Activated CD8-positive, alpha-beta T cell treated with anti-CD3 and anti-CD28 coated beads for 36 hours (primary cell): ENCODE measurements around the gene NUP188. TPM values are rescaled to one million over a fixed set of nuclear protein-coding genes. Genes with fewer than 3 reads are reported as not detected.
A peak's percentile ranks its signal among the peaks of the same experiment; 100 is the strongest.

Experiments used
- ATAC-seq: fragments of 200-7000 bp; cut with Tn5 transposase; one replicate; pipeline ENCODE4 v1.10.0; 2021; ENCODE audit warnings: mild to moderate bottlenecking, moderate library complexity
- CTCF ChIA-PET: fragments of 350-600 bp; sonication (Branson Sonifier 250); formaldehyde crosslinking; loops from one replicate; lab custom pipeline; 2021; ENCODE audit warnings: antibody characterized with exemption; lab: Charles Lee
- POLR2A ChIA-PET: fragments of 350-600 bp; sonication (Branson Sonifier 250); formaldehyde crosslinking; loops from one replicate; lab custom pipeline; 2021; ENCODE audit warnings: antibody characterized with exemption; lab: Charles Lee
- DNase-seq: peaks from one replicate; pipeline ENCODE4 v3.0.0-alpha.2; 2020
- H3K27ac Mint-ChIP-seq: one replicate; pipeline ENCODE4 v1.8.0; 2021; ENCODE audit warnings: mild to moderate bottlenecking, mixed read lengths
- H3K27me3 Mint-ChIP-seq: one replicate; pipeline ENCODE4 v1.8.0; 2021; ENCODE audit warnings: mixed read lengths
- H3K36me3 Mint-ChIP-seq: one replicate; pipeline ENCODE4 v1.8.0; 2021; ENCODE audit warnings: low read depth, mixed read lengths
- H3K4me1 Mint-ChIP-seq: one replicate; pipeline ENCODE4 v1.8.0; 2021; ENCODE audit warnings: low read depth, mixed read lengths
- H3K4me3 Mint-ChIP-seq: one replicate; pipeline ENCODE4 v1.8.0; 2021; ENCODE audit warnings: mild to moderate bottlenecking, moderate library complexity, mixed read lengths
- H3K9me3 Mint-ChIP-seq: one replicate; pipeline ENCODE4 v1.8.0; 2021; ENCODE audit warnings: mixed read lengths
- CTCF ChIP-seq: fragments of 200-600 bp; IDR thresholded peaks from one replicate; pipeline ENCODE4 v1.8.0; 2022; ENCODE audit warnings: antibody characterized with exemption, mild to moderate bottlenecking
- intact Hi-C: fragments of 100-400 bp; cut with micrococcal nuclease; formaldehyde crosslinking; loops from one replicate; pipeline ENCODE4 v1.10.0; 2022
- total RNA-seq, 2 experiments: library from RNA; stranded (reverse); gene quantifications; one replicate each; pipeline ENCODE4 v1.2.3, GENCODE V29; 2021

Gene NUP188
- total RNA-seq, 2 experiments from 2014 or later: 96.2 to 110 TPM

- ChIA-PET POLR2A (interaction anchor here (0.6 to 2.0 kb wide), 4 partner anchors 9 to 246 kb away, joined by 3 to 15 read pairs (median 8); partner anchors contain the start of genes DYNC2I2, KYAT1 and LRRC8A), CTCF (no interaction called here)
- ATAC-seq (peak; percentile 1), DNase-seq (no peak)
- Mint-ChIP-seq H3K27me3 (no peaks in the 10 kb centered on the region), H3K27ac (peak overlapping the region; percentile 91), H3K36me3 (peaks cover 14% of the 10 kb centered on the region), H3K9me3 (no peaks in the 10 kb centered on the region), H3K4me1 (peaks cover 60% of the 10 kb centered on the region), H3K4me3 (no peak overlapping the region)
- no peak for TF ChIP-seq CTCF
- intact Hi-C loops: no loop called here
Observed at GRCh38 chr9:128903079-128903461, 44.4 kb upstream of the NUP188 start.

GRCh38 chr9:128903871-128904620, 43.5 kb upstream of the NUP188 start:
- peaks cover 58% of the 10 kb centered on the region for H3K4me1 Mint-ChIP-seq
- no peaks in the 10 kb centered on the region for H3K9me3 Mint-ChIP-seq
- ATAC-seq (no peak), DNase-seq (no peak)
- peaks cover 18% of the 10 kb centered on the region for H3K36me3 Mint-ChIP-seq
- intact Hi-C loops: no loop called here
- H3K27ac Mint-ChIP-seq: peak overlapping the region; percentile 61
- H3K27me3 Mint-ChIP-seq: no peaks in the 10 kb centered on the region
- no peak for TF ChIP-seq CTCF
- H3K4me3 Mint-ChIP-seq: no peak overlapping the region
- POLR2A ChIA-PET: interaction anchor here (0.6 kb wide), 1 partner anchor 247 kb away, joined by 3 read pairs; the partner anchor contains the start of gene DYNC2I2
- CTCF ChIA-PET: interaction anchor here (1.0 kb wide), 1 partner anchor 24 kb away, joined by 3 read pairs; no protein-coding TSS in a partner anchor

- Mint-ChIP-seq H3K27ac (peak overlapping the region; percentile 8), H3K4me1 (peaks cover 59% of the 10 kb centered on the region), H3K4me3 (no peak overlapping the region), H3K36me3 (peaks cover 28% of the 10 kb centered on the region), H3K9me3 (no peaks in the 10 kb centered on the region), H3K27me3 (no peaks in the 10 kb centered on the region)
- no peak for DNase-seq
- intact Hi-C loops: no loop called here
- POLR2A ChIA-PET: interaction anchor here (0.7 to 1.2 kb wide), 3 partner anchors 13 to 118 kb away, joined by 3 read pairs; no protein-coding TSS in a partner anchor
- CTCF ChIA-PET: interaction anchor here (0.6 kb wide), 1 partner anchor 25 kb away, joined by 3 read pairs; the partner anchor contains the start of gene KYAT1
- TF ChIP-seq CTCF: no peak
- no peak for ATAC-seq
Observed at GRCh38 chr9:128905964-128906363, 41.5 kb upstream of the NUP188 start.

GRCh38 chr9:128906741-128907140, 40.8 kb upstream of the NUP188 start:
- no peak for DNase-seq
- ATAC-seq: no peak
- Mint-ChIP-seq H3K36me3 (peaks cover 28% of the 10 kb centered on the region), H3K9me3 (no peaks in the 10 kb centered on the region), H3K27me3 (no peaks in the 10 kb centered on the region), H3K27ac (peak overlapping the region; percentile 3), H3K4me1 (peaks cover 58% of the 10 kb centered on the region), H3K4me3 (no peak overlapping the region)
- TF ChIP-seq CTCF: no peak
- ChIA-PET CTCF (no interaction called here), POLR2A (interaction anchor here (1.2 kb wide), 2 partner anchors 20 to 76 kb away, joined by 3 read pairs; no protein-coding TSS in a partner anchor)
- intact Hi-C loops: no loop called here

GRCh38 chr9:128908372-128908771, 39.1 kb upstream of the NUP188 start:
- POLR2A ChIA-PET: interaction anchor here (0.9 kb wide), 1 partner anchor 26 kb away, joined by 4 read pairs; the partner anchor contains the start of genes KYAT1 and LRRC8A
- peaks cover 37% of the 10 kb centered on the region for H3K36me3 Mint-ChIP-seq
- intact Hi-C loops: no loop called here

More at GRCh38 chr9:128908372-128908771, 39.1 kb upstream of the NUP188 start:
- H3K4me3 Mint-ChIP-seq: no peak overlapping the region
- no peaks in the 10 kb centered on the region for H3K9me3 Mint-ChIP-seq
- CTCF ChIA-PET: interaction anchor here (1.0 to 2.0 kb wide), 2 partner anchors 10 to 20 kb away, joined by 3 to 9 read pairs; no protein-coding TSS in a partner anchor
- no peak for TF ChIP-seq CTCF
- H3K4me1 Mint-ChIP-seq: peaks cover 59% of the 10 kb centered on the region
- DNase-seq: no peak
- H3K27ac Mint-ChIP-seq: no peak overlapping the region
- no peak for ATAC-seq
- no peaks in the 10 kb centered on the region for H3K27me3 Mint-ChIP-seq
